HG03139 (cell line): ENCODE data around the gene PTN.

Experiments
- ATAC-seq: cut with Tn5 transposase; IDR thresholded peaks from one replicate; pipeline ENCODE4 v1.9.1; 2021; ENCODE audit not compliant: unreplicated experiment

The PTN gene

GRCh38 chr7:137324796-137325696 is 18.5 kb downstream of the PTN start:
- no peak for ATAC-seq

- ATAC-seq: no peak
These were observed 26.7 kb downstream of the PTN start for GRCh38 chr7:137316648-137317353.

GRCh38 chr7:137313201-137313600 is 30.3 kb downstream of the PTN start:
- ATAC-seq: no peak

- no peak for ATAC-seq
These were observed 36.8 kb downstream of the PTN start for GRCh38 chr7:137306748-137307147.

GRCh38 chr7:137305901-137306621 is 37.5 kb downstream of the PTN start:
- no peak for ATAC-seq

GRCh38 chr7:137304624-137305235 is 38.8 kb downstream of the PTN start:
- ATAC-seq: no peak

- ATAC-seq: no peak
These were observed 39.4 kb downstream of the PTN start for GRCh38 chr7:137304165-137304564.

- ATAC-seq: no peak
These were observed 41.5 kb downstream of the PTN start for GRCh38 chr7:137302081-137302480.

- ATAC-seq: no peak
These were observed 45.1 kb downstream of the PTN start for GRCh38 chr7:137298464-137298794.

- ATAC-seq: no peak
These were observed 45.7 kb downstream of the PTN start for GRCh38 chr7:137297551-137298463.

- ATAC-seq: no peak
These were observed 47.0 kb downstream of the PTN start for GRCh38 chr7:137296576-137296975.

GRCh38 chr7:137295739-137296324 is 47.7 kb downstream of the PTN start:
- no peak for ATAC-seq

- ATAC-seq: no peak
These were observed 54.4 kb downstream of the PTN start for GRCh38 chr7:137289101-137289500.

GRCh38 chr7:137287651-137288258 is 55.8 kb downstream of the PTN start:
- no peak for ATAC-seq

- ATAC-seq: no peak
These were observed 60.4 kb downstream of the PTN start for GRCh38 chr7:137283153-137283552.

GRCh38 chr7:137282043-137282442 is 61.5 kb downstream of the PTN start:
- no peak for ATAC-seq

- no peak for ATAC-seq
These were observed 67.3 kb downstream of the PTN start for GRCh38 chr7:137276189-137276588.

GRCh38 chr7:137272249-137272648 is 71.3 kb downstream of the PTN start:
- no peak for ATAC-seq

GRCh38 chr7:137269240-137269639 is 74.3 kb downstream of the PTN start:
- no peak for ATAC-seq
